Measurements from ENCODE around the gene ZSWIM9. TPM values are rescaled to one million over a fixed set of nuclear protein-coding genes. Genes with fewer than 3 reads are reported as not detected.

ZSWIM9 gene
- total and polyA plus RNA-seq, 4 donors: 0.25 to 2.5 (median 1.6) TPM

DNA sequence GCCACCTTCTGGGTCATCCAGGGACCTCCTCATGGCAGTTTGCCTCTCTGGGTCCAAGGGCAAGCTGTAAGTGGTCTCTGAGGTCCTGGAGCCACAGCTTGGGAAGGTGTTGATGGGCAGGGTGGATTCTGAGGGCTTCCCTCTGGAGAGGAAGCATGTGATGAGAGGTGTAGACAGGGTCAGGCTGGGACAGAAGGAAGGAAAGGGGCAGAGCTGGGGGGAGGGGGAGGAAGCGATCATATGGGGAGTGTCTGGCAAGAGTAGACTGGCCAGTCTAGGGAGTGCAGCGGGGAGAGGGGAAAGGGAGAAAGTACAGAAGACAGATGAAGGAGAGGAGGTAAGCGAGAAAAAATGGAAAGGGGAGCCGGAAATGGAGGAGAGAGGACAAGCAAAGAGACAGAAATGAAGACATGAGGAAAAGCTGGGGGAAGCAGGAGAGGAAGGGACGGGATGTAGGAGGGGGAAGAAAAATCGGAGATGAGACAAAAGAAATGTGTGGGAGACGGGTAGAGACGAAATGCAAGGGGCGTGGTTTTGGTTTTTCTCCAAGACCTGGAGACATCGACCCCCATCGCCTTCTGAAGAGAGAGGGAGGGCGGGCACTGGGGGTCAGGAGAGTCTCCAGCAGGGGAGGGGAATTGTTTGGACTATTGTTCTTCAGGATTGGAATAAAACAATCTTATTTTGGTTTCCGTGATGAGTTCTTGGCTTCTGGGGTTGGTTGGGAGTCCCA lies 26.6 kb downstream of the ZSWIM9 start:
- Histone ChIP-seq H3K27me3 (ENCODE audit: control insufficient read depth in 4 of 4, insufficient read depth in 4 of 4, low read length in 3 of 4) (no peaks in the 10 kb centered on the region), H3K4me3 (ENCODE audit: low read depth in 1 of 3, low read length in 3 of 3) (no peak overlapping the region), H3K36me3 (ENCODE audit: control insufficient read depth in 4 of 4, insufficient read depth in 3 of 4, low read depth in 1 of 4, low read length in 3 of 4) (no peaks in the 10 kb centered on the region), H3K4me1 (ENCODE audit: control insufficient read depth in 4 of 4, insufficient read depth in 4 of 4, low read length in 3 of 4) (no peaks in the 10 kb centered on the region), H3K27ac (ENCODE audit: low read depth in 1 of 2, low read length in 2 of 2) (no peak overlapping the region), H3K9ac (ENCODE audit: low read depth in 1 of 2, low read length in 2 of 2) (no peak overlapping the region), H3K9me3 (ENCODE audit: control insufficient read depth in 4 of 4, low read length in 3 of 4) (no peaks in the 10 kb centered on the region)
- TF ChIP-seq, protein P1, sequence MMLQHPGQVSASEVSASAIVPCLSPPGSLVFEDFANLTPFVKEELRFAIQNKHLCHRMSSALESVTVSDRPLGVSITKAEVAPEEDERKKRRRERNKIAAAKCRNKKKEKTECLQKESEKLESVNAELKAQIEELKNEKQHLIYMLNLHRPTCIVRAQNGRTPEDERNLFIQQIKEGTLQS (IDR thresholded peaks at IDR 0.05): no peak
- no peak for TF ChIP-seq FOXA1 (IDR thresholded peaks at IDR 0.05)
- 50% methylated on average over 13 of the region's 13 CpGs for WGBS
- no peak for DNase-seq (ENCODE audit: low spot score)

DNA sequence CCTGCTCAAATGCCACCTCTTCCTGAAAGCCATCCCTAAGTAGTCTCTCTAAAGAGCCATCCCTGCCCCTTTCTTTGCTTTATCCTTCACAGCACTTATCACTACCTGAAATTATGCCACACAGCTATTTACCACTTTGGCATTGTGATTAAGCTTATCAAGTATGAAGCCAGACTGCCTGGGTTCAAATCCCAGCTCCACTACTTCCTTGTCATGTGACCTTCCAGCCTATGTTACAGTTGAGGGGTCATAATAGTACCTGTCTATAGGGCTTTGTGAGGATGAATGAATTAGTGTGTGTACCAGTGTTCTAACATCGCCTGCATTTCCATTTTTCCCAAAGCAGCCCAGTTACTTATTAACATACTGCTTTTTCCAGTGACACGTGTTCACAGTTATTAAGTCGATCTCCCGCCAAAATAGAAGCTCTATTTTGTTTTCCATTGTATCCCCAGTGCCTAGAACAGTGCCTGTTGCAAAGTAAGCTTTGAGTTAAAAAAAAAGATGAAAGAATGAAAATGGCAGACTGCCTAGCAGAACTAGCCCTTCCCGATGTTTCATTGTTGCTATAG lies 32.8 kb downstream of the ZSWIM9 start:
- H3K27me3 ChIP-seq (ENCODE audit: control insufficient read depth in 4 of 4, insufficient read depth in 4 of 4, low read length in 3 of 4): no peaks in the 10 kb centered on the region
- peak overlapping the region; percentile 38 to 40 for H3K27ac ChIP-seq (ENCODE audit: low read depth in 1 of 2, low read length in 2 of 2)
- TF ChIP-seq, protein P2, sequence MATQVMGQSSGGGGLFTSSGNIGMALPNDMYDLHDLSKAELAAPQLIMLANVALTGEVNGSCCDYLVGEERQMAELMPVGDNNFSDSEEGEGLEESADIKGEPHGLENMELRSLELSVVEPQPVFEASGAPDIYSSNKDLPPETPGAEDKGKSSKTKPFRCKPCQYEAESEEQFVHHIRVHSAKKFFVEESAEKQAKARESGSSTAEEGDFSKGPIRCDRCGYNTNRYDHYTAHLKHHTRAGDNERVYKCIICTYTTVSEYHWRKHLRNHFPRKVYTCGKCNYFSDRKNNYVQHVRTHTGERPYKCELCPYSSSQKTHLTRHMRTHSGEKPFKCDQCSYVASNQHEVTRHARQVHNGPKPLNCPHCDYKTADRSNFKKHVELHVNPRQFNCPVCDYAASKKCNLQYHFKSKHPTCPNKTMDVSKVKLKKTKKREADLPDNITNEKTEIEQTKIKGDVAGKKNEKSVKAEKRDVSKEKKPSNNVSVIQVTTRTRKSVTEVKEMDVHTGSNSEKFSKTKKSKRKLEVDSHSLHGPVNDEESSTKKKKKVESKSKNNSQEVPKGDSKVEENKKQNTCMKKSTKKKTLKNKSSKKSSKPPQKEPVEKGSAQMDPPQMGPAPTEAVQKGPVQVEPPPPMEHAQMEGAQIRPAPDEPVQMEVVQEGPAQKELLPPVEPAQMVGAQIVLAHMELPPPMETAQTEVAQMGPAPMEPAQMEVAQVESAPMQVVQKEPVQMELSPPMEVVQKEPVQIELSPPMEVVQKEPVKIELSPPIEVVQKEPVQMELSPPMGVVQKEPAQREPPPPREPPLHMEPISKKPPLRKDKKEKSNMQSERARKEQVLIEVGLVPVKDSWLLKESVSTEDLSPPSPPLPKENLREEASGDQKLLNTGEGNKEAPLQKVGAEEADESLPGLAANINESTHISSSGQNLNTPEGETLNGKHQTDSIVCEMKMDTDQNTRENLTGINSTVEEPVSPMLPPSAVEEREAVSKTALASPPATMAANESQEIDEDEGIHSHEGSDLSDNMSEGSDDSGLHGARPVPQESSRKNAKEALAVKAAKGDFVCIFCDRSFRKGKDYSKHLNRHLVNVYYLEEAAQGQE (IDR thresholded peaks at IDR 0.05): no peak
- TF ChIP-seq, protein P3, sequence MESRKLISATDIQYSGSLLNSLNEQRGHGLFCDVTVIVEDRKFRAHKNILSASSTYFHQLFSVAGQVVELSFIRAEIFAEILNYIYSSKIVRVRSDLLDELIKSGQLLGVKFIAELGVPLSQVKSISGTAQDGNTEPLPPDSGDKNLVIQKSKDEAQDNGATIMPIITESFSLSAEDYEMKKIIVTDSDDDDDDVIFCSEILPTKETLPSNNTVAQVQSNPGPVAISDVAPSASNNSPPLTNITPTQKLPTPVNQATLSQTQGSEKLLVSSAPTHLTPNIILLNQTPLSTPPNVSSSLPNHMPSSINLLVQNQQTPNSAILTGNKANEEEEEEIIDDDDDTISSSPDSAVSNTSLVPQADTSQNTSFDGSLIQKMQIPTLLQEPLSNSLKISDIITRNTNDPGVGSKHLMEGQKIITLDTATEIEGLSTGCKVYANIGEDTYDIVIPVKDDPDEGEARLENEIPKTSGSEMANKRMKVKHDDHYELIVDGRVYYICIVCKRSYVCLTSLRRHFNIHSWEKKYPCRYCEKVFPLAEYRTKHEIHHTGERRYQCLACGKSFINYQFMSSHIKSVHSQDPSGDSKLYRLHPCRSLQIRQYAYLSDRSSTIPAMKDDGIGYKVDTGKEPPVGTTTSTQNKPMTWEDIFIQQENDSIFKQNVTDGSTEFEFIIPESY (IDR thresholded peaks at IDR 0.05): no peak
- TF ChIP-seq GABPA (IDR thresholded peaks at IDR 0.05 in 1 of 2, conservative IDR thresholded peaks at IDR 0.05 in 1 of 2): no peak
- no peak for TF ChIP-seq YY1 (IDR thresholded peaks at IDR 0.05)
- TF ChIP-seq RXRA (IDR thresholded peaks at IDR 0.05): no peak
- no peak for TF ChIP-seq NR2F2 (IDR thresholded peaks at IDR 0.05)
- TF ChIP-seq FOXA2 (IDR thresholded peaks at IDR 0.05): no peak
- TF ChIP-seq RAD21 (IDR thresholded peaks at IDR 0.05): no peak
- TF ChIP-seq EGR1 (IDR thresholded peaks at IDR 0.05; ENCODE audit: low read depth in 2 of 2): no peak
- TF ChIP-seq HNF4A (conservative IDR thresholded peaks at IDR 0.05): no peak
- TF ChIP-seq, protein P1 (IDR thresholded peaks at IDR 0.05): no peak
- TF ChIP-seq TAF1 (conservative IDR thresholded peaks at IDR 0.05): no peak
- no peak for TF ChIP-seq SP1 (IDR thresholded peaks at IDR 0.05)
- TF ChIP-seq, protein P4, sequence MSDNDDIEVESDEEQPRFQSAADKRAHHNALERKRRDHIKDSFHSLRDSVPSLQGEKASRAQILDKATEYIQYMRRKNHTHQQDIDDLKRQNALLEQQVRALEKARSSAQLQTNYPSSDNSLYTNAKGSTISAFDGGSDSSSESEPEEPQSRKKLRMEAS (IDR thresholded peaks at IDR 0.05): no peak
- no peak for TF ChIP-seq FOXA1 (IDR thresholded peaks at IDR 0.05)
- TF ChIP-seq JUND (IDR thresholded peaks at IDR 0.05): no peak
- TF ChIP-seq HNF4G (IDR thresholded peaks at IDR 0.05): no peak
- TF ChIP-seq, protein P5, sequence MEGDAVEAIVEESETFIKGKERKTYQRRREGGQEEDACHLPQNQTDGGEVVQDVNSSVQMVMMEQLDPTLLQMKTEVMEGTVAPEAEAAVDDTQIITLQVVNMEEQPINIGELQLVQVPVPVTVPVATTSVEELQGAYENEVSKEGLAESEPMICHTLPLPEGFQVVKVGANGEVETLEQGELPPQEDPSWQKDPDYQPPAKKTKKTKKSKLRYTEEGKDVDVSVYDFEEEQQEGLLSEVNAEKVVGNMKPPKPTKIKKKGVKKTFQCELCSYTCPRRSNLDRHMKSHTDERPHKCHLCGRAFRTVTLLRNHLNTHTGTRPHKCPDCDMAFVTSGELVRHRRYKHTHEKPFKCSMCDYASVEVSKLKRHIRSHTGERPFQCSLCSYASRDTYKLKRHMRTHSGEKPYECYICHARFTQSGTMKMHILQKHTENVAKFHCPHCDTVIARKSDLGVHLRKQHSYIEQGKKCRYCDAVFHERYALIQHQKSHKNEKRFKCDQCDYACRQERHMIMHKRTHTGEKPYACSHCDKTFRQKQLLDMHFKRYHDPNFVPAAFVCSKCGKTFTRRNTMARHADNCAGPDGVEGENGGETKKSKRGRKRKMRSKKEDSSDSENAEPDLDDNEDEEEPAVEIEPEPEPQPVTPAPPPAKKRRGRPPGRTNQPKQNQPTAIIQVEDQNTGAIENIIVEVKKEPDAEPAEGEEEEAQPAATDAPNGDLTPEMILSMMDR (IDR thresholded peaks at IDR 0.05; ENCODE audit: low read depth, low read length, missing input control): no peak
- DNase-seq (ENCODE audit: low spot score): no peak
- peaks cover 0 to 18% (median 15%) of the 10 kb centered on the region in 4 donors for H3K4me1 ChIP-seq (ENCODE audit: control insufficient read depth in 4 of 4, insufficient read depth in 4 of 4, low read length in 3 of 4)
- 7% methylated on average over 5 of the region's 5 CpGs for WGBS
- peak overlapping the region in 1 of 2 donors; percentile 67 for H3K9ac ChIP-seq (ENCODE audit: low read depth in 1 of 2, low read length in 2 of 2)
- H3K4me3 ChIP-seq (ENCODE audit: low read depth in 1 of 3, low read length in 3 of 3): peak overlapping the region in 2 of 3 donors; percentile 61 to 69
- no peaks in the 10 kb centered on the region for H3K9me3 ChIP-seq (ENCODE audit: control insufficient read depth in 4 of 4, low read length in 3 of 4)
- no peaks in the 10 kb centered on the region for H3K36me3 ChIP-seq (ENCODE audit: control insufficient read depth in 4 of 4, insufficient read depth in 3 of 4, low read depth in 1 of 4, low read length in 3 of 4)

Measured in liver (tissue), 9 donors.